ENCODE results near the gene SERINC5. TPM values are rescaled to one million over a fixed set of nuclear protein-coding genes. Genes with fewer than 3 reads are reported as not detected.

Gene SERINC5
- total RNA-seq, 1 experiment from 2014 or later, result 5.7 TPM

DNA sequence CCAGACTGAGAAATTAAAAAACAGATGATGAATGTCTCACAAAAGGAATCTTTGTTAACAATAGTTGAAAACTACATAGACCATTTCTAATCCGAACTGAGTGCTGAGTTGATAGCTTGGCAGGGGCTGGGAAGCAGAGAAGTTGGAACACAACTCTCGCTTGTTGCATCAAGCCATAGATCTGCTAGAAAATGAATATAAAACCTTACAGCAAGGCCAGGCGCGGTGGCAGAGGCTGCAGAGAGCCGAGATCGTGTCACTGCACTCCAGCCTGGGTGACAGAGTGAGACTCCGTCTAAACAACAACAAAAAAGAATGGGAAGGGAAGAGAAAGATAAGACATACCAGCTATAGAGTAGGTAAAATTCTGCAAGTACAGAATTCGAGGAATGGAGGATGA, 35.9 kb upstream of the SERINC5 start:
- Histone ChIP-seq H3K4me1 (ENCODE audit: insufficient read depth, low read length) (no peaks in the 10 kb centered on the region), H3F3A (ENCODE audit: low read length, unreplicated experiment) (no peaks in the 10 kb centered on the region), H3K36me3 (ENCODE audit: low read depth, low read length) (no peaks in the 10 kb centered on the region), H3K4me2 (ENCODE audit: low read length) (no peak overlapping the region), H3K27me3 (ENCODE audit: low read length) (no peaks in the 10 kb centered on the region), H3K4me3 (ENCODE audit: low read length) (no peak overlapping the region), H4K20me1 (ENCODE audit: low read length) (no peaks in the 10 kb centered on the region), H3K79me2 (ENCODE audit: low read length) (no peaks in the 10 kb centered on the region), H3K27ac (ENCODE audit: low read length) (no peak overlapping the region), H3K9me2 (replicated peaks; ENCODE audit: low read length) (no peaks in the 10 kb centered on the region), H3K9me3 (ENCODE audit: low read length) (no peaks in the 10 kb centered on the region), H2AFZ (ENCODE audit: low read length) (no peak overlapping the region), H3K9ac (ENCODE audit: low read length) (no peak overlapping the region)
- CTCF ChIA-PET, result no interaction called here
- no peak for DNase-seq
- TF ChIP-seq EZH2 (IDR thresholded peaks at IDR 0.05; ENCODE audit: low read length, unreplicated experiment) (no peak), EZH2phosphoT487 (IDR thresholded peaks at IDR 0.05; ENCODE audit: borderline replicate concordance, low read length) (no peak), CTCF (conservative IDR thresholded peaks at IDR 0.05; ENCODE audit: low read depth, low read length) (no peak)
- POLR2A ChIA-PET (ENCODE audit: unreplicated experiment), result no interaction called here
- no peak for ATAC-seq
- BruUV-seq (replicated peaks), result no TSS peak
- intact Hi-C loops (cut with micrococcal nuclease), result no loop called here

DNA sequence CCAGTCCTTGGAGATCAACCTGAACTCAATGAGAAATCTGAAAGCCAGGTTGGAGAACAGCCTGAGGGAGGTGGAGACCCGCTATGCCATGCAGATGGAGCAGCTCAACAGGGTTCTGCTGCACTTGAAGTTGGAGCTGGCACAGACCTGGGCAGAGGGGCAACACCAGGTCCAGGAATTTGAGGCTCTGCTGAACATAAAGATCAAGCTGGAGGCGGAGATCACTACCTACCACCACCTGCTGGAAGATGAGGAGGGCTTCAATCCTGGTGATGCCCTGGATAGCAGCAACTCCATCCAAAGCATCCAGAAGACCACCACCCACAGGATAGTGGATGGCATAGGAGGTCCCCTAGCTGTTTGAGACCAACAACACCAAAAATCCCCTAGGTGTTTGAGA, 33.5 kb upstream of the SERINC5 start:
- no TSS peak for BruUV-seq (replicated peaks)
- POLR2A ChIA-PET (ENCODE audit: unreplicated experiment), result no interaction called here
- CTCF ChIA-PET, result no interaction called here
- Histone ChIP-seq H3K27ac (ENCODE audit: low read length) (no peak overlapping the region), H2AFZ (ENCODE audit: low read length) (no peak overlapping the region), H3K4me3 (ENCODE audit: low read length) (no peak overlapping the region), H3K4me1 (ENCODE audit: insufficient read depth, low read length) (no peaks in the 10 kb centered on the region), H3K9me3 (ENCODE audit: low read length) (no peaks in the 10 kb centered on the region), H3K9me2 (replicated peaks; ENCODE audit: low read length) (no peaks in the 10 kb centered on the region), H3K27me3 (ENCODE audit: low read length) (no peaks in the 10 kb centered on the region), H3K36me3 (ENCODE audit: low read depth, low read length) (no peaks in the 10 kb centered on the region), H3K79me2 (ENCODE audit: low read length) (no peaks in the 10 kb centered on the region), H4K20me1 (ENCODE audit: low read length) (no peaks in the 10 kb centered on the region), H3K4me2 (ENCODE audit: low read length) (no peak overlapping the region), H3F3A (ENCODE audit: low read length, unreplicated experiment) (no peaks in the 10 kb centered on the region), H3K9ac (ENCODE audit: low read length) (no peak overlapping the region)
- TF ChIP-seq EZH2 (IDR thresholded peaks at IDR 0.05; ENCODE audit: low read length, unreplicated experiment) (no peak), CTCF (conservative IDR thresholded peaks at IDR 0.05; ENCODE audit: low read depth, low read length) (no peak), EZH2phosphoT487 (IDR thresholded peaks at IDR 0.05; ENCODE audit: borderline replicate concordance, low read length) (no peak)
- DNase-seq, result no peak
- intact Hi-C loops (cut with micrococcal nuclease), result no loop called here
- ATAC-seq, result no peak

GRCh38 chr5:80288177-80288576, 32.3 kb upstream of the SERINC5 start:
- Histone ChIP-seq H3K79me2 (ENCODE audit: low read length) (no peaks in the 10 kb centered on the region), H3K9ac (ENCODE audit: low read length) (no peak overlapping the region), H4K20me1 (ENCODE audit: low read length) (no peaks in the 10 kb centered on the region), H3K4me1 (ENCODE audit: insufficient read depth, low read length) (no peaks in the 10 kb centered on the region), H3K27ac (ENCODE audit: low read length) (no peak overlapping the region), H3K36me3 (ENCODE audit: low read depth, low read length) (no peaks in the 10 kb centered on the region), H3K9me3 (ENCODE audit: low read length) (no peaks in the 10 kb centered on the region), H3K4me2 (ENCODE audit: low read length) (no peak overlapping the region), H3K4me3 (ENCODE audit: low read length) (no peak overlapping the region), H3K9me2 (replicated peaks; ENCODE audit: low read length) (no peaks in the 10 kb centered on the region), H2AFZ (ENCODE audit: low read length) (no peak overlapping the region), H3F3A (ENCODE audit: low read length, unreplicated experiment) (no peaks in the 10 kb centered on the region), H3K27me3 (ENCODE audit: low read length) (no peaks in the 10 kb centered on the region)
- no peak for ATAC-seq
- POLR2A ChIA-PET (ENCODE audit: unreplicated experiment), result no interaction called here
- no peak for DNase-seq
- TF ChIP-seq EZH2phosphoT487 (IDR thresholded peaks at IDR 0.05; ENCODE audit: borderline replicate concordance, low read length) (no peak), CTCF (conservative IDR thresholded peaks at IDR 0.05; ENCODE audit: low read depth, low read length) (no peak), EZH2 (IDR thresholded peaks at IDR 0.05; ENCODE audit: low read length, unreplicated experiment) (no peak)
- intact Hi-C loops (cut with micrococcal nuclease), result no loop called here
- CTCF ChIA-PET, result no interaction called here
- BruUV-seq (replicated peaks), result no TSS peak
